Loucy (cell line): Measurements from ENCODE around the gene MAP3K20.
A peak's percentile ranks its signal among the peaks of the same experiment; 100 is the strongest.
"Not testable (repeated sequence)": the region's sequence is repeated elsewhere in the genome, so short reads cannot be mapped to it uniquely, and the experiment has no call there.

ENCODE experiments used
- H2AFZ ChIP-seq: fragments of 200-600 bp; sonication (generic); 2 replicates; pipeline ENCODE4 v1.6.0; 2016; ENCODE audit warnings: antibody characterized with exemption, mild to moderate bottlenecking, low read length, moderate library complexity
- H3F3A ChIP-seq: fragments of 200-600 bp; 2 replicates; pipeline ENCODE4 v1.6.0; 2016; ENCODE audit warnings: antibody characterized with exemption, low read depth, mild to moderate bottlenecking
- H3K27me3 ChIP-seq: fragments of 200-600 bp; sonication (generic); 2 replicates; pipeline ENCODE4 v1.6.1; 2014; ENCODE audit warnings: low read length, mild to moderate bottlenecking; ENCODE audit not compliant: insufficient read depth, poor library complexity, severe bottlenecking
- H3K36me3 ChIP-seq: fragments of 200-600 bp; sonication (generic); 2 replicates; pipeline ENCODE4 v1.6.1; 2016; ENCODE audit warnings: low read length; ENCODE audit not compliant: insufficient read depth
- H3K4me1 ChIP-seq: fragments of 200-600 bp; sonication (generic); 2 replicates; pipeline ENCODE4 v1.5.1; 2014; ENCODE audit warnings: low read length, mild to moderate bottlenecking; ENCODE audit not compliant: insufficient read depth, poor library complexity, severe bottlenecking
- H3K4me2 ChIP-seq: fragments of 200-600 bp; sonication (generic); 2 replicates; pipeline ENCODE4 v1.6.0; 2014; ENCODE audit warnings: antibody characterized with exemption, low read length, low read depth, mild to moderate bottlenecking; ENCODE audit not compliant: poor library complexity, severe bottlenecking
- H3K4me3 ChIP-seq: fragments of 200-600 bp; sonication (generic); 2 replicates; pipeline ENCODE4 v1.5.1; 2014; ENCODE audit warnings: low read length, mild to moderate bottlenecking, mixed read lengths; ENCODE audit not compliant: poor library complexity, severe bottlenecking
- H3K79me2 ChIP-seq: fragments of 200-600 bp; sonication (generic); 2 replicates; pipeline ENCODE4 v1.6.1; 2014; ENCODE audit warnings: low read length; ENCODE audit not compliant: insufficient read depth
- H3K9ac ChIP-seq: fragments of 200-600 bp; sonication (generic); 2 replicates; pipeline ENCODE4 v1.6.0; 2014; ENCODE audit warnings: mild to moderate bottlenecking, low read depth, low read length, moderate library complexity; ENCODE audit not compliant: poor library complexity, severe bottlenecking
- H3K9me2 ChIP-seq: fragments of 200-600 bp; sonication (generic); replicated peaks from 2 replicates; pipeline ENCODE4 v1.6.1; 2016; ENCODE audit warnings: low read depth, low read length, mixed read lengths
- H3K9me3 ChIP-seq: fragments of 200-600 bp; sonication (generic); 2 replicates; pipeline ENCODE4 v1.6.1; 2014; ENCODE audit warnings: mild to moderate bottlenecking, antibody characterized with exemption, low read length, low read depth; ENCODE audit not compliant: insufficient read depth
- H4K20me1 ChIP-seq: fragments of 200-600 bp; sonication (generic); 2 replicates; pipeline ENCODE4 v1.6.0; 2014; ENCODE audit warnings: antibody characterized with exemption, low read length, mild to moderate bottlenecking; ENCODE audit not compliant: insufficient read depth, poor library complexity, severe bottlenecking
- CTCF ChIP-seq: fragments of 200-600 bp; sonication (generic); conservative IDR thresholded peaks from 2 replicates; pipeline ENCODE4 v1.5.1; 2014; ENCODE audit warnings: mild to moderate bottlenecking, antibody characterized with exemption, low read length
- EZH2phosphoT487 ChIP-seq: fragments of 200-600 bp; IDR thresholded peaks from 2 replicates; pipeline ENCODE4 v1.6.1; 2018; ENCODE audit warnings: antibody characterized with exemption, mild to moderate bottlenecking, moderate library complexity, borderline replicate concordance

The MAP3K20 gene

GRCh38 chr2:173305303-173305702 is 229.7 kb downstream of the MAP3K20 start:
- H3K79me2 ChIP-seq: no peaks in the 10 kb centered on the region
- no peak overlapping the region for H2AFZ ChIP-seq
- H3K9me2 ChIP-seq: no peaks in the 10 kb centered on the region
- H3K4me2 ChIP-seq: no peak overlapping the region
- H3K27me3 ChIP-seq: no peaks in the 10 kb centered on the region
- no peaks in the 10 kb centered on the region for H3K36me3 ChIP-seq
- H4K20me1 ChIP-seq: no peaks in the 10 kb centered on the region
- H3F3A ChIP-seq: no peaks in the 10 kb centered on the region
- peaks cover 4% of the 10 kb centered on the region for H3K4me1 ChIP-seq
- H3K9me3 ChIP-seq: no peaks in the 10 kb centered on the region; the same call in 1 of the 2 replicates
- H3K4me3 ChIP-seq: no peak overlapping the region
- no peak for TF ChIP-seq EZH2phosphoT487
- no peak for TF ChIP-seq CTCF
- no peak overlapping the region for H3K9ac ChIP-seq

DNA sequence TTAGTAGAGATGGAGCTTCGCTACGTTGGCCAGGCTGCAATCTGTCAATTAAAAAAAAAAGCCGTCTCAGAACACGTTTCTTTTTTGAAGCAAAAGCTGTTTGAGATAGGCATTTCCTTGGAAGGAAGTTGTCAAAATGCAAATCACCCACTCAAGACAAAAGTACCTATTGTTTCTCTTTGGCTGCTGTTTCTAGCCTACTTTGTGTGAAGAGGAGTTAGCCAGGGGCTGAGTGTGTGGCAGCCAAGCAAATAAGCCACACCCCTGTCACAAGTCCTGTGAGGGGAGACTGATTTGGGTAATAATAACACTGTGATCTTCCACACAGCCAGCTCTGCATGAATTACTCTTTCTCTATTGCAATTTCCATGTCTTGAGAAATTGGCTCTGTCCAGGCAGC is 231.6 kb downstream of the MAP3K20 start:
- Histone ChIP-seq H3K9ac (no peak overlapping the region), H3K79me2 (no peaks in the 10 kb centered on the region), H4K20me1 (no peaks in the 10 kb centered on the region), H3K4me3 (no peak overlapping the region), H3K27me3 (no peaks in the 10 kb centered on the region), H2AFZ (peak overlapping the region; percentile 38; the same call in 1 of the 2 replicates), H3K4me2 (no peak overlapping the region), H3K9me3 (no peaks in the 10 kb centered on the region), H3K36me3 (no peaks in the 10 kb centered on the region), H3K9me2 (no peaks in the 10 kb centered on the region), H3F3A (no peaks in the 10 kb centered on the region), H3K4me1 (peaks cover 4% of the 10 kb centered on the region)
- TF ChIP-seq CTCF: no peak
- no peak for TF ChIP-seq EZH2phosphoT487

DNA sequence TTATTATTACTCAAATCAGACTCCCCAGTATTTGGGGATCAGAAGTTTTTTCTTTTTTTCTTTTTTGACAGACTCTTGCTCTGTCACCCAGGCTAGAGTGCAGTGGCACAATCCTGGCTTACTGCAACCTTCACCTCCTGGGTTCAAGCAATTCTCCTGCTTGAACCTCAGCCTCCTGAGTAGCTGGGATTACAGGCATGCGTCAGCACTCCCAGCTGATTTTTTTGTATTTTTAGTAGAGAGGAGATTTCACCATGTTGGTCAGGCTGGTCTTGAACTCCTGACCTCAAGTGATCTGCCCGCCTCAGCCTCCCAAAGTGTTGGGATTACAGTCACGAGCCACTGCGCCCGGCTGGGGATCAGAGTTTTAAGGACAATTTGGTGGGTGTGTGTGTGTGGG is 233.7 kb downstream of the MAP3K20 start:
- H3K9me2 ChIP-seq, H3K79me2 ChIP-seq, H3K36me3 ChIP-seq, H4K20me1 ChIP-seq, H2AFZ ChIP-seq, H3K9ac ChIP-seq, H3F3A ChIP-seq, H3K4me3 ChIP-seq, H3K9me3 ChIP-seq, H3K27me3 ChIP-seq, H3K4me1 ChIP-seq, H3K4me2 ChIP-seq: not testable (repeated sequence)

DNA sequence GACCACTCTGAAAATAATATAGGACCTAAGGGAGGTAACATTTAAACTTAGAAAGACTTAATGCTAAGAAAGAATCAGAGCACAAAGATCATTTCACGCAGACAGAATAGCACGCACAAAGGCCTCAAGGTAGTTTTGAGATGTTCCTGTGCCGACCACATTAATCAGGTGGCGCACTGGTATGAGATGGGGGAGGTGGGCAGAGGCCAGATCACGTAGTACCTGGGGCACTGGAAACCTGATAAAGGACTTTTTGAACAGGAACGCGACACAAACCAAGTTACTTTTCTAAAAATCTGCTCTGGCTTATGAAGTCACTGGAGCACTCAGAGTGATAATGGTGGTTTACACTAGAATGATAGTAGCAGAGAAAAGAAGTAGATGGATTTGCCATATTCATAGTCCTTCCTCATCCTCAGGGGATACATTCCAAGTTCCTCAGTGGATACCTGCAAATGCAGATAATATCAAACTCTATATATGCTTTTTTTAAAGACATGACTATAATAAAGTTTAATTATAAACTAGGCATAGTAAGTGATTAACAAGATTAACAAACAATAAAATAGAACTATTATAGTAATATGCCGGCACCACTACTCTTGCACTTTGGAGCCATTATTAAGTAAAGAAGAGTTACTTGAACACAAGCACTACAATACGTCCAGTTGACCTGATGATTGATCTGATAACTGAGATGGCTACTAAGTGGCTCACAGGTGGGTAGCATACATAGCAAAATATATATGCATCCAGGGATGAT is 236.4 kb downstream of the MAP3K20 start:
- H3K4me2 ChIP-seq: no peak overlapping the region
- peaks cover 4% of the 10 kb centered on the region for H3K4me1 ChIP-seq
- H3K9me2 ChIP-seq: no peaks in the 10 kb centered on the region
- TF ChIP-seq CTCF (no peak), EZH2phosphoT487 (no peak)
- no peaks in the 10 kb centered on the region for H3K27me3 ChIP-seq
- no peaks in the 10 kb centered on the region for H3F3A ChIP-seq
- H4K20me1 ChIP-seq: no peaks in the 10 kb centered on the region
- H3K9me3 ChIP-seq: no peaks in the 10 kb centered on the region
- no peaks in the 10 kb centered on the region for H3K79me2 ChIP-seq
- no peak overlapping the region for H2AFZ ChIP-seq
- no peak overlapping the region for H3K9ac ChIP-seq
- H3K4me3 ChIP-seq: no peak overlapping the region
- no peaks in the 10 kb centered on the region for H3K36me3 ChIP-seq
